ENCODE data around the gene USB1. TPM values are rescaled to one million over a fixed set of nuclear protein-coding genes. Genes with fewer than 3 reads are reported as not detected.

USB1 gene
- total RNA-seq, 4 donors from 2014 or later: 18.2 to 87.1 (median 27.6) TPM

- no peak for ATAC-seq
- no peaks in the 10 kb centered on the region for H3K9me3 ChIP-seq
- peaks cover 0 to 34% of the 10 kb centered on the region in 2 donors for H3K36me3 ChIP-seq
- peaks cover 0 to 67% (median 21%) of the 10 kb centered on the region in 3 donors for H3K4me1 ChIP-seq
- H3K27ac ChIP-seq: peak overlapping the region in 3 of 4 donors; percentile 63 to 78 (median 75)
- H3K4me3 ChIP-seq: no peak overlapping the region
- TF ChIP-seq POLR2AphosphoS5 (IDR thresholded peaks at IDR 0.05) (no peak), EP300 (IDR thresholded peaks at IDR 0.05) (no peak), POLR2A (IDR thresholded peaks at IDR 0.05) (no peak)
- TF ChIP-seq, protein P1, sequence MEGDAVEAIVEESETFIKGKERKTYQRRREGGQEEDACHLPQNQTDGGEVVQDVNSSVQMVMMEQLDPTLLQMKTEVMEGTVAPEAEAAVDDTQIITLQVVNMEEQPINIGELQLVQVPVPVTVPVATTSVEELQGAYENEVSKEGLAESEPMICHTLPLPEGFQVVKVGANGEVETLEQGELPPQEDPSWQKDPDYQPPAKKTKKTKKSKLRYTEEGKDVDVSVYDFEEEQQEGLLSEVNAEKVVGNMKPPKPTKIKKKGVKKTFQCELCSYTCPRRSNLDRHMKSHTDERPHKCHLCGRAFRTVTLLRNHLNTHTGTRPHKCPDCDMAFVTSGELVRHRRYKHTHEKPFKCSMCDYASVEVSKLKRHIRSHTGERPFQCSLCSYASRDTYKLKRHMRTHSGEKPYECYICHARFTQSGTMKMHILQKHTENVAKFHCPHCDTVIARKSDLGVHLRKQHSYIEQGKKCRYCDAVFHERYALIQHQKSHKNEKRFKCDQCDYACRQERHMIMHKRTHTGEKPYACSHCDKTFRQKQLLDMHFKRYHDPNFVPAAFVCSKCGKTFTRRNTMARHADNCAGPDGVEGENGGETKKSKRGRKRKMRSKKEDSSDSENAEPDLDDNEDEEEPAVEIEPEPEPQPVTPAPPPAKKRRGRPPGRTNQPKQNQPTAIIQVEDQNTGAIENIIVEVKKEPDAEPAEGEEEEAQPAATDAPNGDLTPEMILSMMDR (IDR thresholded peaks at IDR 0.05): no peak
- no peaks in the 10 kb centered on the region for H3K27me3 ChIP-seq
- 20 to 100% methylated on average over 1 of the region's 8 CpGs for WGBS, 2 donors (ENCODE audit: low coverage in 1 of 2)
These were observed 20.7 kb downstream of the USB1 start for GRCh38 chr16:58021661-58022551.

DNA sequence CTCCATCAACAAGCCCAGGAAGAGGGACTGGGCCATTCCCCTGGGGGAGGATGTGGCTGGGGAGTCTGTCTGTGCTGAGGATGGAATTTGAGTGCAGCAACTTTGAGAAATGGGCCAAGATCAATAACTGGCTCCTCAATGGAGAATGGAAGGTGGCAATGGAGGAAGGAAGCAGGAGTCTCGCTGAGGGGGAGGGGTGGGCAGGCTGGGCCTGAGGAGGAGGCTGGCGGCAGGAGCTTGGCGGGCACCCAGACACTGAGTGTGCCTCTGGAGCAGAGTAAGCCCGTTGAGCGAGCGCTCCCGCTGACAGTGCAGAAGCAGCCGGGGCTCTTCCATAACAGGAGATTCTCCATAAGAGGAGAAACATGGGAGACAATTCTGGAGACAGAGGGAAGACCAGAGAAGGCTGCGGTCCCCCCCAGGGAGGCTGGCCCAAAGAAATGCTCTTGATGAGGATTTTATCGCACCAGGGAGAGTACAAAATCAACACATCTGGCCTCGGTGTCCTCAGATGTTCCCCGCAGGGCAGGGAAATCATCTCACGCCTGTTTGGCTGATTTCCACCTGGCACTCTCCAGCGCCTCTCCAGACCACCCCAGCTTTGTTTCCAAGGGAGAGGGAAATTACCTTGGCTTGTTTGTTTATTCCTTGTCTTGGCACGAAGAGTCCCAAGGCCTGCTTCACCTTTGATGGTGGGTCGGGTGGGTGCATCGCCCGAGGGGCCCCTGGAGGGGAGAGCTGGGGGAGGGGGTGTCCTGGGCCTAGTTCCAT, 21.6 kb downstream of the USB1 start:
- Histone ChIP-seq H3K36me3 (peaks cover 0 to 25% of the 10 kb centered on the region in 2 donors), H3K27me3 (no peaks in the 10 kb centered on the region), H3K4me3 (no peak overlapping the region), H3K9me3 (no peaks in the 10 kb centered on the region), H3K4me1 (peaks cover 0 to 76% (median 29%) of the 10 kb centered on the region in 3 donors), H3K27ac (peak overlapping the region in 3 of 4 donors; percentile 63 to 78 (median 75))
- peak; percentile 65 for ATAC-seq
- 0 to 13% methylated on average over 1 to 6 of the region's 18 CpGs for WGBS, 2 donors (ENCODE audit: low coverage in 1 of 2)
- TF ChIP-seq, protein P1 (IDR thresholded peaks at IDR 0.05): no peak
- no peak for TF ChIP-seq POLR2A (IDR thresholded peaks at IDR 0.05)
- no peak for TF ChIP-seq POLR2AphosphoS5 (IDR thresholded peaks at IDR 0.05)
- TF ChIP-seq EP300 (IDR thresholded peaks at IDR 0.05): no peak

DNA sequence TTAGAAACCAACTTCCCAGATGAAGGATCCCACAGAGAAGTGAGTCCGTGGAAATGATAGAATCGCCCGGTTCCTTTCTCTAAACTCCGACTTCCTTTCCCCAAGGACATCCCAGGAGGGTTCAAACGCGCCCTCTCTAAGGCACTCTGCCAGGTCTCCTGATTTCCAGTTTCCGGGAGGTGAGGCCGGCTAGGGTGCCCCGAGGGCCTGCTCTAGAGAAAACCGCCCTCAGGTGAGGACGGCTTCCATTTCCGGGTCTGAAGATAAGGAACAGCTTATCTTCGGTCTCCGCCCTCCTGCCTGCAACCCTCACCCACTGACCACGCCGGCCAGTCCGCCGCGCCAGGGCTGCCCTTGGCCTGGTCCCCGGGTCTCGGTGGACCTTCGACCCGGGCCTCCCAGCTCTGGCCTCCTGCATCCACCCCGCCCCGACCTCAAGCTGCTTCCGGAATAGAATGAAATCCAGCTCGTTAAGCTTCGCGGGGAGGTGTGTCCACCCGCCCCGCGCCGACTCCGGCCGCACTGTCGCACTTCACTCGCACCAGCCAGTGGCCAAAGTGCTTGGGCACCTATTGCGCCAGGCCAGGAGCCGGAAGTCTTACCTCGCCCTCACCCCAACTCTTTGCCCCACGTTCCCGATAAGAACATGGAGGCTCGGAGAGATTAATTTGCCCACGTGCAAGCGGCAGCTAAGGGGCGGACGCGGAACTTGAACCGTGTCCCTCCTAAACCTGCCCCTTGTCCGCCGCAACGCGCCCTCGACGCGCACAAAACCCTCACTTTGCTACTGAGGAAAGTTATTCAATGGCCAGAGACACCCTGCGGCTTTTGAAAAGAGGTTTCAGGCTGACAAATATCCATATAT, 23.5 kb downstream of the USB1 start:
- 30 to 77% methylated on average over 6 to 16 of the region's 57 CpGs for WGBS, 2 donors (ENCODE audit: low coverage in 1 of 2)
- Histone ChIP-seq H3K27me3 (no peaks in the 10 kb centered on the region), H3K27ac (peak overlapping the region in 3 of 4 donors; percentile 83 to 89 (median 89)), H3K36me3 (peaks cover 0 to 5% of the 10 kb centered on the region in 2 donors), H3K4me1 (peaks cover 0 to 92% (median 31%) of the 10 kb centered on the region in 3 donors), H3K9me3 (no peaks in the 10 kb centered on the region), H3K4me3 (peak overlapping the region; percentile 68 to 84)
- no peak for ATAC-seq
- TF ChIP-seq EP300 (IDR thresholded peaks at IDR 0.05) (no peak), POLR2AphosphoS5 (IDR thresholded peaks at IDR 0.05) (no peak), POLR2A (IDR thresholded peaks at IDR 0.05) (no peak)
- TF ChIP-seq, protein P1 (IDR thresholded peaks at IDR 0.05): no peak

GRCh38 chr16:58025351-58026138, 24.3 kb downstream of the USB1 start, which contains the start of gene MMP15:
Gene MMP15, plus strand, starts transcription at chr16:58025754. Its CDS starts 597 bp downstream, at chr16:58026351.
- peak within 1 kb of the TSS; percentile 52 to 89 (median 86) for H3K27ac ChIP-seq
- H3K4me3 ChIP-seq: peak within 1 kb of the TSS; percentile 68 to 84
- H3K27me3 ChIP-seq: no peaks in the 10 kb centered on the region
- ATAC-seq: peak; percentile 65
- WGBS, 2 donors (ENCODE audit: low coverage in 1 of 2): 0% methylated on average over 3 of the region's 90 CpGs; no CpG with 5 or more reads in 1 of the 2 donors
- peaks cover 0 to 93% (median 31%) of the 10 kb centered on the region in 3 donors for H3K4me1 ChIP-seq
- no peaks in the 10 kb centered on the region for H3K9me3 ChIP-seq
- TF ChIP-seq POLR2AphosphoS5 (IDR thresholded peaks at IDR 0.05) (no peak), POLR2A (IDR thresholded peaks at IDR 0.05) (peak in 1 of 2 donors; percentile 17)
- TF ChIP-seq, protein P1 (IDR thresholded peaks at IDR 0.05): peak in 2 of 4 experiments; percentile 7 to 17
- no peaks in the 10 kb centered on the region for H3K36me3 ChIP-seq

Measured in gastroesophageal sphincter (tissue), 4 donors.